Mesothelial cell of epicardium (in vitro differentiated cells): ENCODE measurements around the gene CD8B2. TPM values are rescaled to one million over a fixed set of nuclear protein-coding genes. Genes with fewer than 3 reads are reported as not detected.
"Not testable (repeated sequence)": the region's sequence is repeated elsewhere in the genome, so short reads cannot be mapped to it uniquely, and the experiment has no call there.

Experiments
- DNase-seq, 2 experiments: peaks; one replicate each; pipeline ENCODE4 v3.0.0; 2021; ENCODE audit warnings: low spot score in 2 of 2; ENCODE audit not compliant: unreplicated experiment in 2 of 2
- H3K27ac Mint-ChIP-seq: 2 replicates; pipeline ENCODE4 v1.8.0; 2021; ENCODE audit warnings: mixed read lengths
- H3K27me3 Mint-ChIP-seq: 2 replicates; pipeline ENCODE4 v1.8.0; 2021; ENCODE audit warnings: low read depth, mixed read lengths
- H3K36me3 Mint-ChIP-seq: 2 replicates; pipeline ENCODE4 v1.8.0; 2021; ENCODE audit warnings: mixed read lengths
- H3K4me1 Mint-ChIP-seq: 2 replicates; pipeline ENCODE4 v1.8.0; 2021; ENCODE audit warnings: mixed read lengths
- H3K4me3 Mint-ChIP-seq: 2 replicates; pipeline ENCODE4 v1.8.0; 2021; ENCODE audit warnings: mild to moderate bottlenecking, moderate library complexity, mixed read lengths
- H3K9me3 Mint-ChIP-seq: 2 replicates; pipeline ENCODE4 v1.8.0; 2021; ENCODE audit warnings: mixed read lengths
- total RNA-seq: library from RNA; stranded (reverse); gene quantifications from 3 replicates; pipeline ENCODE4 v1.2.1, GENCODE V29; 2021
- TF ChIP-seq, protein P1 (sequence below): fragments of 200-600 bp; sonication (generic); IDR thresholded peaks from one replicate; pipeline ENCODE4 v1.5.0; 2021; ENCODE audit warnings: antibody characterized with exemption; ENCODE audit not compliant: unreplicated experiment

CD8B2 gene
- total RNA-seq, 1 donor from 2014 or later = not detected

DNA sequence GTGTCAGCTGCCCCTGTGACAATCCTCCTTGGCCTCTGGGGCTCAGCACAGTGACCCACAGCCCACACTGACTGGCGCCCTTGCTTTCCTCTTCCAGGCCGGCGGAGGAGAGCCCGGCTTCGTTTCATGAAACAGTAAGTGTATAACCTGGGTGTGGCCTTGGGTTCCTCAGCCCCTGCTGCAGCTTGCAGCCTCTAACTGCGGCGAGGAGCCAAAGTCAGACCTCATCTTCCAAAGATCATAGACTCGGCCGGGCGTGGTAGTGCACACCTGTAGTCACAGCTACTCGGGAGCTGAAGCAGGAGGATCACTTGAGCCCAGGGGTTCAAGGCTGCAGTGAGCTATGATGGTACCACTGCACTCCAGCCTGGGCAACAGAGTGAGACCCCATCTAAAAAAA is 17.0 kb downstream of the CD8B2 start:
- not testable (repeated sequence) for H3K36me3 Mint-ChIP-seq, H3K4me3 Mint-ChIP-seq, H3K27ac Mint-ChIP-seq, H3K27me3 Mint-ChIP-seq, DNase-seq, H3K4me1 Mint-ChIP-seq, H3K9me3 Mint-ChIP-seq

DNA sequence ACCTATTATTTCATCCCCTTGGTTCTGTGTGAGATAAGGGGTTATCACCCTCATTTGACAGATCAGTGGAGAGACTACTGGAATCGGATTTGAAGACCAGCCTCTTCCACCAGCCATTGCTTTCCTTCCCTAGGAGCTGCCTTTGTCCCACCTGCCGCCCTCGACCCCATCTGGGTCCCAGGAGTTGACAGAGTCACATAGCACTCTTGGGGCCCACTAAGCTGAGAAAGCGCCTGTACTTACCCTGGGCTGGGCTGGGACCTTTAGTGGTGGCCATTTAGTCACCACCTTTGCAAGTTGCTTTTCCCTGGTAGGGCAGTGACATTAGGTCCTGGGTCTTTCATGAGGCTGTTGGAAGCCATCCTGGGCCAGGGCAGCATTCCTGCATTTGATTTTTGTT is 17.6 kb downstream of the CD8B2 start:
- not testable (repeated sequence) for H3K9me3 Mint-ChIP-seq, H3K4me3 Mint-ChIP-seq, H3K36me3 Mint-ChIP-seq, H3K4me1 Mint-ChIP-seq, H3K27ac Mint-ChIP-seq, H3K27me3 Mint-ChIP-seq, DNase-seq

DNA sequence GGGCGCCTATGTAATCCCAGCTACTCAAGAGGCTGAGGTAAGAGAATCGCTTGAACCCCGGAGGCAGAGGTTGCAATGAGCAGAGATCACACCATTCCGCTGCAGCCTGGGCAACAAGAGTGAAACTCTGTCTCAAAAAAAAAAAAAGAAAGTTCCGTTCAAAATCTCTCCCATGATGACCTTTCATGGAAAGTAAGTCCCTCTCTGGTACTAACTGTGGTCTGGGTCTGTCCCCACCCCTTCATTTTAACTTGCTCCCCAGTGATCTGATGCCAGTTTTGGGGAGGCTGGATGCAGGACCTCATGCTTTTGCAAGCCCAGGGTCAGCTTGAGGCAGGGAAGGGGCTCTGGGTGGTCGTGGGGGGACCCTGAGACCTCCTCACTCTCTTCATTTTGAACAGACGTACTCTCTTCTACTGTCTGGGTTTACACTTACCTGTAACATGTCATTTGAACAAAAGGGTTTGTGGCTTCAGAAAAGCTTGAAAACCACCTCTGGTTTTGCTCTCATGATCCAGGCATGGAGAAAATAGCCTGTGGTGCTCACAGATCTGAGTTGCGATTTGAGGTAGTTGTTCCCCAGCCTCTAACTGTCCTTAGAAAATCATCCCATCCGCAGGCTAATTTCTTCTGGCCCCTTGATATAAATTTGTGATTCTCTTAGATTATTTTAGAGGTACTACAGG is 19.0 kb downstream of the CD8B2 start:
- not testable (repeated sequence) for H3K4me3 Mint-ChIP-seq, DNase-seq, H3K9me3 Mint-ChIP-seq, H3K4me1 Mint-ChIP-seq, H3K27ac Mint-ChIP-seq, H3K36me3 Mint-ChIP-seq, H3K27me3 Mint-ChIP-seq

DNA sequence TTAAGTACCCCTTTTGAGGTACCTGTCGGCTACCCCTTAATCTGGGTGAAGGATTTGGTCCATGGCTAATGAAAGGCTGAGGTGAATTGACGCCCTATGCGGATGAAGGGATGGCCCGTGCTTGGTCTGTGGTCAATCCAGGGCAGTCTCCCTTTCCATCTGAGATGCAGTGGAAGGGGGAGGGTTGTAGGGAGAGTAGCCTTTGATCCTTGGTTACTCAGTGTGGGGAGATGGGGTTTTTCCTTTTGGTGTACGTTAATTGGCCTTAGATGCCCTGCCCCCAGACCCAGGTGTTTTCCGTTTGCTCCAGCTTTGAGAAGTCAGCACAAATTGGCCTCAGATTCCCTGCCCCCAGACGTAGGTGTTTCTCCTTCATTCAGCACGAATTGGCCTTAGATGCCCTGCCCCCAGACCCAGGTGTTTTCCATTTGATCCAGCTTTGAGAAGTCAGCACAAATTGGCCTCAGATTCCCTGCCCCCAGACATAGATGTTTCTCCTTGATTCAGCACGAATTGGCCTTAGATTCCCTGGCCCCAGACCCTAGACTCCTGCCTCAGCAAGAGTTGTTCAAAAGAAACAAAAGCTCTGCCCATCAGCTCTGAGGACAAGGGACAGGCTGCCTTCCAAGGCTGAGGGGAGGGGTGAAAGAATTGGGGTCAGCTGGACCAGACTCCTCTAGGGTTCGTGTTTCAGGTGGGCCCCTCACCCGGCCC is 21.7 kb downstream of the CD8B2 start:
- H3K4me1 Mint-ChIP-seq, H3K4me3 Mint-ChIP-seq: not testable (repeated sequence)

DNA sequence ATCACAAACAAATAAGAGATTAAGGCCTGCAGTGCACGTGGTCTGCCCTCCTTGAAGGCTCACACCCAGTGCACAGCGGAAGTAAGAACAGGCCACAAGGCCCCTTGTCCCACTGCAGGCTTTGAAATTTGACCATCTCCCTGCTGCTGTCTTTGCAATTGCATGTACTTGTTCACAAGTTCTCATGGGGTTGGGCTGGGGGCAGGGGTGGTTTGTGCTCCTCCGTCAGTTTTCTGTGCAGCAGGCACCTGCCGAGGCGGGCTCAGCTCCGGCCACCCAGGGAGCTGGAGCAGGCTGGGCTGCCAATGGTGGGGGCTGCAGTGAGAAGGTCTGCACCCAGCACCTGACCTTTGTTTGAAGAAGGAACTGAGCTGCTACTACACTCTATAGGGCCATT is 22.2 kb downstream of the CD8B2 start:
- not testable (repeated sequence) for H3K9me3 Mint-ChIP-seq, H3K27me3 Mint-ChIP-seq, H3K4me3 Mint-ChIP-seq, H3K36me3 Mint-ChIP-seq, H3K27ac Mint-ChIP-seq, H3K4me1 Mint-ChIP-seq, DNase-seq

More for the DNA sequence above, 21.7 kb downstream of the CD8B2 start:
- DNase-seq, H3K9me3 Mint-ChIP-seq, H3K36me3 Mint-ChIP-seq, H3K27me3 Mint-ChIP-seq, H3K27ac Mint-ChIP-seq: not testable (repeated sequence)

DNA sequence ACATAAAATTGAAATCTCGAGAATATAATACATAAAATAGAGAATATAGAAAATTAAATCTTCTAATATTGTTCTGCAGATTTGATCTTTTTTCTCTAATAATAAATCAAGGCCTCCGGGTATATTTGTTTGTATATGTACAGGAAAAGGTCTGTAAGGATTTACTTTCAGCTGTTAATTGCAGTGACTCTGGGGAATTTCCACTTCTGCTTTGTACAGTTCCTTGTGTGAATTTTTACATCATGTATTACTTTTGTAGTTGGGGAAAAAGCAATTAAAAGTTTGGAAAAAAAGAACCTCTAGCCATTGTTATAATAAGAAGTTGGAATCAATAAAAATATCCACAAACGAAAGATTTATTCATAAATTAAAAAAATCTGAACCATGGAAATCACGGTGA is 23.6 kb downstream of the CD8B2 start:
- DNase-seq, H3K27me3 Mint-ChIP-seq, H3K4me3 Mint-ChIP-seq, H3K36me3 Mint-ChIP-seq, H3K4me1 Mint-ChIP-seq, H3K27ac Mint-ChIP-seq, H3K9me3 Mint-ChIP-seq: not testable (repeated sequence)

DNA sequence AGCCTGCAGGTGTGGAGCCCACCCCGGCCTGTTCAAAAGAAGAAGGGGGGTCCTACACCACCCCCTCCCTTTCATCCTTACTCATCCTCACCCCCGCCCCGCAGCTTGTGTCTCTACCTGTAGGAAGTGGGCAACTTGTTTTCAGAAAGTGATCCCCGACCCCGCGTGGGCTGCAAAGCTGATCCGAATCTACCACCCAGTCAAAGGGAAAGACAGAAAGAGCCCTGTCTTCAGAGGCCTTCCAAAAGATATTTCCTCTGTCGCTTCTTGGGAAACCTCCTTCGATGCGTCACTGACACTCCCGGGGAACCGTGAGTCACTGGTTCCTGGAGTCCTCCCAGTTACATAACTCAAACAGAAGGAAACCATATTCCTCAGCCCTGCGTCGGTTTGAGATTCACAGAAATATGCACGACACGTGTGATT is 24.3 kb downstream of the CD8B2 start:
- H3K4me1 Mint-ChIP-seq, DNase-seq, H3K27me3 Mint-ChIP-seq, H3K36me3 Mint-ChIP-seq, H3K9me3 Mint-ChIP-seq, H3K27ac Mint-ChIP-seq, H3K4me3 Mint-ChIP-seq: not testable (repeated sequence)

DNA sequence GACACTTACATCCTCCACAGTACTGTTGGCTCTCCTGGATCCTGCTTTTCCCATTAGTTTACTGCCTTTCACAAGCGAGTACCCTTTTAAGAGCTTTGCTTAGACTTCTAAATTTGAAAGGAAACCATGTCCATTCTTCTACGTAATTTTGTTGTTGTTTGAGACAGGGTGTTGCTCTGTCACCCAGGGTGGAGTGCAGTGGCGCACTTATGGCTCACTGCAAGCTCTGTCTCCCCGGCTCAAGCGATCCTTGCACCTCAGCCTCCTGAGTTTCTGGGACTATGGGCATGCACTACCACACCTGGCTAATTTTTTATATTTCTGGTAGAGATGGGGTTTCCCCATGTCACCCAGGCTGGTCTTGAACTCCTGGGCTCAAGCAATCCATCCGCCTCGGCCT is 24.8 kb downstream of the CD8B2 start:
- H3K27me3 Mint-ChIP-seq, DNase-seq, H3K4me1 Mint-ChIP-seq, H3K36me3 Mint-ChIP-seq, H3K4me3 Mint-ChIP-seq, H3K27ac Mint-ChIP-seq, H3K9me3 Mint-ChIP-seq: not testable (repeated sequence)

DNA sequence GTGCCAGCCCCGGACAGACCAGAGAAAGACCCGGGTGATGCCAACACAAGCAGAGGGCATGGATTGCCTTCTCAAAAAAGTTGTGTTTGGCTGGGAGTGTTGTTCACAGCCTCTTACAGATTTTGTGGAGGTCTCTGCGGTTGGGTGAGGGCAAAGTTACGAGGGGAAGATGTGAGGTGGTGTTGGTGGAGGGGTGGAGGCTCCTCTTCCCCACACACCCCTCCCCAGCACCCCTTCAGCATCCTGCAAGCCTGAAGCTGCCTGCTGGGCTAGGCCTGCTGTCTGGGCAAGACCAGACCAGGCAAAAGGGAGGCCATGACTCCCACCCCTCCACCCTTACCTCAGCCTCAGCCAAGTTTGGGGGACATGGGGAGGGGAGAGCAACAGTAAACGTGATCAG is 26.2 kb downstream of the CD8B2 start:
- not testable (repeated sequence) for H3K36me3 Mint-ChIP-seq, H3K9me3 Mint-ChIP-seq, H3K27ac Mint-ChIP-seq, H3K4me1 Mint-ChIP-seq, H3K27me3 Mint-ChIP-seq, H3K4me3 Mint-ChIP-seq, DNase-seq

DNA sequence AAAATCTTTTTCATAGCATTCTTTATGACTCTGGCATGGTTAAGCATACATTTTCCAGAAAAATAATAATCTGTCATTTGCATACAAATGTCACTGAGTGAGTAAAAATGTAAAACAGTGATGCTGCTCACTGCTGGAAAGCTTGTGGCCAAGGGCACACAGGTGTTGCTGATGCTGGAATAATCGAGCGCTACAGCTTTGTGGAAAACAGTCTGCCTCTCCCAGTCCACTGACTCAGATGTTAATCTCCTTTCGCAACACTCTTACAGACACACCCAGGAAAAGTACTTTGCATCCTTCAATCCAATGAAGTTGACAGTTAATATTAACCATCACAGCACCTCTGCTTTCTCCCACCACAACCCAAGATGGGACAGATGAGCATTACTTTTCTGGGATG is 27.7 kb downstream of the CD8B2 start:
- H3K4me3 Mint-ChIP-seq, H3K36me3 Mint-ChIP-seq, H3K27ac Mint-ChIP-seq, H3K4me1 Mint-ChIP-seq, H3K27me3 Mint-ChIP-seq, DNase-seq, H3K9me3 Mint-ChIP-seq: not testable (repeated sequence)

DNA sequence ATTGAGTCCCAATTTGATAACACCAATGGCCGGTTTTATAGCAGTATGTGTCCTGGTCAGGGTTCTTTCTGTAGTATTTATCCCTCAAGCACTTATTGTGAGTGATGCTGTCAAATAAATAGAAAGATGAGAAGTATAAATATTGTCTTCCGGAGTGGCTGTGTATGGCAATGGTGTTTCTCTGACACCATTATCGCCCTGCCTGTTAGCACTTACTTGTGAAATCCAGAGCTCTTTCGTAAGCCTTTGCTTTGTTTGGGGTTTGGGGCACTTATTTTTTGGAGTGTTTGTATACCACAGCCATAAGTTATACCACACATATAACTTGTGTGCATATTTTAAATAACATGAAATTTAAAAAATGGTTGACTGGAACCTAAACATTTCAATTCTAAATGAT is 29.3 kb downstream of the CD8B2 start:
- Mint-ChIP-seq H3K4me3 (no peak overlapping the region), H3K9me3 (no peaks in the 10 kb centered on the region), H3K36me3 (no peaks in the 10 kb centered on the region), H3K4me1 (no peaks in the 10 kb centered on the region), H3K27me3 (no peaks in the 10 kb centered on the region), H3K27ac (no peak overlapping the region)
- DNase-seq = no peak
- TF ChIP-seq, protein P1, sequence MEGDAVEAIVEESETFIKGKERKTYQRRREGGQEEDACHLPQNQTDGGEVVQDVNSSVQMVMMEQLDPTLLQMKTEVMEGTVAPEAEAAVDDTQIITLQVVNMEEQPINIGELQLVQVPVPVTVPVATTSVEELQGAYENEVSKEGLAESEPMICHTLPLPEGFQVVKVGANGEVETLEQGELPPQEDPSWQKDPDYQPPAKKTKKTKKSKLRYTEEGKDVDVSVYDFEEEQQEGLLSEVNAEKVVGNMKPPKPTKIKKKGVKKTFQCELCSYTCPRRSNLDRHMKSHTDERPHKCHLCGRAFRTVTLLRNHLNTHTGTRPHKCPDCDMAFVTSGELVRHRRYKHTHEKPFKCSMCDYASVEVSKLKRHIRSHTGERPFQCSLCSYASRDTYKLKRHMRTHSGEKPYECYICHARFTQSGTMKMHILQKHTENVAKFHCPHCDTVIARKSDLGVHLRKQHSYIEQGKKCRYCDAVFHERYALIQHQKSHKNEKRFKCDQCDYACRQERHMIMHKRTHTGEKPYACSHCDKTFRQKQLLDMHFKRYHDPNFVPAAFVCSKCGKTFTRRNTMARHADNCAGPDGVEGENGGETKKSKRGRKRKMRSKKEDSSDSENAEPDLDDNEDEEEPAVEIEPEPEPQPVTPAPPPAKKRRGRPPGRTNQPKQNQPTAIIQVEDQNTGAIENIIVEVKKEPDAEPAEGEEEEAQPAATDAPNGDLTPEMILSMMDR = no peak
